DMS153 treated with DMSO at 0.1 percent for 48 hours (cell line): Measurements from ENCODE around the gene TTYH3.
"Not testable (repeated sequence)": the region's sequence is repeated elsewhere in the genome, so short reads cannot be mapped to it uniquely, and the experiment has no call there.

Experiments used
- DNase-seq: peaks from one replicate; lab custom pipeline; 2025; ENCODE audit not compliant: unreplicated experiment; lab: John Stamatoyannopoulos, UW

The TTYH3 gene

DNA sequence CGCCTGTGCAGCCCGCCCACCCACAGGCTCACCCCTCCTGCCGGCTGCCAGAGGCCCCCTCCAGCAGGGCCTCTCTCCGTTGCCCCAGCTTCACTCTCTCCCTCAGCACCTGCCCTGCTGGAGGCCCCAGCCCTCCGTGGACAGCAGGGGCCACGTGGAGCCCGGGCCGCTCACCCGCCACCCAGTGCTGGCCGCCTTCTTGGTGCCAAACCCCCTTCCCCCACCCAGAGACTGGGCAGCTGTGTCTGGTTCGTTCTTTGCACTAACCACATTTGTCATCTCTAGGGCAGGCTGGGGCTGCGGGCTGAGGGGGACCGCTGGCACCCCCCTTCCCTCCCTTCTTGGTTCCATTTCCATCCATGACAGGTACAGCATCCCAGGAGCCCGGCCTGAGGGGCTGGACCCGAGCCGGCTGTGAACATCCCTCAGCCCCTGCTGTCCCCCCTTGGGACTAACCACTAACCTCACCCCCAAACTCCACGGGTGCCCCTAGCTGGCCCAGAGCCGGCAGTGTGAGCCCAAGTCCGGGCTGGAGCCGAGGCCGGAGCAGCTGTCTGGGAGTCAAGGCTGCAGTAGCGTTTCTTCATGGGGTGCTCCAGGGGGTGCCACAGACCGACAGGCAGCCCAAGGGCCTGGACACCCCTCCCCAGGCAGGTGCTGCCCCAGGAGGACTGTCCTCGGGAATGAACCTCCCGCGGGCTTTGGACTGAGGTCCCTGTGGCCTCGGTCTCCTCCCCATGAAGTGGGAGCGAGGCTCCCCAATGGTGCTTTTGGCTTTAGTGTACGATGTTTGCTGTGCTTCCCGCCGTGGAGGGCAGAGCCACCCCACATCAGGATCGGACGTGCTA lies 30.7 kb downstream of the TTYH3 start:
- no peak for DNase-seq

DNA sequence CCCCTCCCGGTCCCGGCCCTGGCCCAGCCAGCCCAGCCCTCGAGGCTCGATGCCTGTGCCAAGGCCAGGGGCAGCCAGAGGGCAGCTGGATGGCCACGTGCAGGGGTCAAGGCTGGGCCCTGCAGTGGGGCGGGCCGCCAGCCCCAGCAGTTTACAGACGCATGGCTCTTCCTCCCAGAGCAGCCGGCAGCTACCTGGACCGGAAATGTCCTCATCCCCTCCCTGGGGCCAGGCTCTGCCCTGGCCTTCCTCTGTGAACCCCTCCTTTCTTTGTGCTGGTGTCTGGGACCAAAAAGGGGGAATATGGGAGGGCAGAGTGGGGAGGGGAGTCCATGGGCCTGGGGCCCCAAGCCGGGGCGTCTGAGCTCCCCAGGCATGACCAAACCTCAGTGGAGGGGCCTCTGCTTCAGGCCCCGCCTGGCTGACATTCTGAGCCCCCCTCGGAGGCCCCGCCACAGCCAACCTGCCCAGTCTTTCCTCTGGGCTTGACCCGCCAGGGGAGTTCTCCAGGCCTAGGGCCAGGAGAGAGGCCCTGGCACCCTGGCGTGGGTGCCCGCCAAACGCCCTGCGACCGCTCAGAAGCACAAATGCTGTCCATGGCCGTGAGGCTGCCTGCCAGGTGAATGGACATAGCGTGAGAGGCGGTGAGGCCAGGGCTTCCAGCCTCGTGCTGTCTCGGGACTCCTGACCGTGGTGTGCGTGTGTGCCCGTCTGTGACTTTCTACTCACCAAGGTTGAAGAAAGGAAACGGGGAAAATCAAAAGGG lies 31.5 kb downstream of the TTYH3 start:
- no peak for DNase-seq

DNA sequence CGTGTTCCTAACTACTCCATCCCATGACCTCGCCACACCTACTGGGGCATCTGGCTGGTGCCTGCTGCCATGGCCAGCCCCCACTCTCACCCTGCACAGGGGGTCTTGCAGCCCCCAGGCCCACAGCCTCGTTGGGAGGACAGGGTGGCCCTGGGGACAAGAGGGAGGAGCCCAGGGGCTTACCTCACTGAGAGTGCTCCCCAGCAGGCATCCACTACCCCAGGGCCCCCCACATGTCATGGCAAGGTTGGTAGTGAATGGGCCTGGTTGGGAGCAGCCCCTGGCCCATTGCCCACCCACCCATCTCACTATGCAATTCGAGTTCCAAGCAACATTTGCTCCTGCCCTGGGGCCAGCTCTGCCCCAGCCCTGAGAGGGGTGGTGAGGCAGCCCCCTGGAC lies 32.2 kb downstream of the TTYH3 start:
- no peak for DNase-seq

DNA sequence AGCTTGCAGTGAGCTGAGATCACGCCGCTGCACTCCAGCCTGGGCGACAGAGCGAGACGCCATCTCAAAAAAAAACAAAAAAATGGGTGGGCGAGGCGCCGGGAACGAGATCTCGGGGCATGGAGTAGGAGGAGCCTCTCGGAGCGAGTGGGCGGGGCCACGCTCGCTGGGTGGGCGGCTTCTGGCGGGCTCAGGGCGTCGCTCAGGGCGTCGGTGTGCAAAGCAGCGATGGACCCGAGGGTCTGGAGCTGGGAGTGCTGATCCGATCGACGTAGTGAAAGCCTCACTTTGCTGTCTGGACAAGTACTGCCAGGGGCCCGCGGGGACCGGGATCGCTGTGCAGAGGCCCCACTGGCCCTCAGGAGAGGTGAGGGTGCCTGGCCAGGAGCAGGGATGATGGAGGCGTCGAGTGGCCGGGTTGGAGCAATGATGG lies 33.6 kb downstream of the TTYH3 start:
- no peak for DNase-seq

DNA sequence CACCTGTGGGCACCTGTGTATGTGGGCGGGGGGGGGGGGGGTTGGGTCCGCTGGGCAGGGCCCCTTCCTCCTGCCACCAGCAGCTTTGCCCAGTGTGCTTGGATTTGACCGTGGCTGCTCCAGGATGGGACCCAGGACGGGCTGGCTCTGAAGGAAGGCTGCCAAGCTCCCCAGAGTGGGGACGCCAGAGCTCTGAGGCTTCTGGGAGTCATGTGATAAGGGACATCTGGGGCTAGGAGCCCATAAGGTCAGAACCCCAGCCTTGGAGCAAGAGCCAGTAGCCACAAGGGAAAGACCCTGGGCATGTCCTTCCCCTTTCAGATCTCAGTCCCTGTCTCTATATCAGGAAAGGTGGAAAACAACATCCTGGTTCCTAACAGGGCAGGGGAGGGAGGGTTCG lies 34.4 kb downstream of the TTYH3 start:
- no peak for DNase-seq

DNA sequence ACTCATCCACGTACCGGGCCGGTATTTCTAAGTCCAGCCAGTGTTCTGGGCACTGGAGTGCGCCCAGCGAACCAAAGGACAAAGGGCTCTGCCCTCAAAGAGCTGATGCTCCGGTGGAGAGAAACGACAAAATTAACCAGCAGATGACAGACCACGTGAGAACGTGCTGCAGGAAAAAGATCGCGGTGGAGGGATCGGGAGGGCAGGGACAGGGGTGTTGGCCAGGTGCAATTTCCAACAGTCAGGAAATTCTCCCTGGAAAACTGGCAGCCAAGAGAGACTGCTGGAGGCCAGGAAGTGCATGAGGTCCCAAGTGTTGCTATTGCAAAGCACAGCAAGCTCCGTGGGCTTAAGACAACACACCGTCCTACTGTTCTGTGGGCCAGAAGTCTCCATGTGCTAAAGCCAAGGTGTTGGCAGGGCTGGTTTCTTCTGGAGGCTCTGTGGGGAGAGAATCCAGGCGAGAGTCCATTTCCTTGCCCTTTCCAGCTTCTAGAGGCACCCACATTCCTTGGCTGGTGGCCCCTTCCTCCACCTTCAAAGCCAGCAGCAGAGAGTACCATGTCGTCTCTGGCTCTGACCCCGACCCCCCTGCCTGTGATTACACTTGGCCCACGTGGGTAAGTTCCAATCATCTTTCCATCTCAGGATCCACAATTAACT lies 34.9 kb downstream of the TTYH3 start:
- peak; percentile 31 for DNase-seq

DNA sequence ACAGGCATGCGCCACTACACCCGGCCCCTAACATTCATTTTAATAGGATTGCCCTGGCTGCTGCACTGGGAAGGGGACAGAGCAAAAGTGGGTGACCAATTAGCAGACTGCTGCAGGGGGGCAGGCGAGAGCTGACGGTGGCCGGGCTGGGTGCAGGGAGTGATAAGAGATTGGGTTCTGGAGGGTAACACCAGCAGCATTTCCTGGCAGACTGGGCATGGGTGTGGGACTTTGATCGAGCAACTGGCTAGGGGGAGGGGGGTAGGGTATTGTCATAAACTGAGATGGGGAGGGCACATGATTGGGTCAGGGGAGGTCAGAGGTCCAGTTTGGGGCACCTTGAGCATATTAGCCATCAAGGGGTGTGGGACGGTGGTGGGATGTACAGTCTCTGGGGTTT lies 36.1 kb downstream of the TTYH3 start:
- no peak for DNase-seq

DNA sequence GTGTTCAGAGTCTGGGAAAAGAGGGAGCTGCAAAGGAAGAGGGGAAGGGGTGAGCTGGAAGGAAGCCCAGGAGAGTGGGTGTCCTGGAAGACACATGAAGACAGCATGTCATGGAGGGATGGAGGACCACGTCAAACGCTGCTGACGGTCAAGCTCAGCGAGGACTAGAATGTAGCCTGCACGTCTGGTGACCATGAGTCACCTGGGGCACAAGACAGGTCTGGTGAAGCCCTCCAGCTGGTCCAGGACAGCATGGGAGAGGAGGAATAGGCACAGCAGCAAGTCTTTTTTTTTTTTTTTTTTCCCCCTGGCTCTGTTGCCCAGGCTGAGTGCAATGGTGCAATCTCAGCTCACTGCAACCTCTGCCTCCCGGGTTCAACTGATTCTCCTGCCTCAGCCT lies 36.6 kb downstream of the TTYH3 start:
- no peak for DNase-seq

DNA sequence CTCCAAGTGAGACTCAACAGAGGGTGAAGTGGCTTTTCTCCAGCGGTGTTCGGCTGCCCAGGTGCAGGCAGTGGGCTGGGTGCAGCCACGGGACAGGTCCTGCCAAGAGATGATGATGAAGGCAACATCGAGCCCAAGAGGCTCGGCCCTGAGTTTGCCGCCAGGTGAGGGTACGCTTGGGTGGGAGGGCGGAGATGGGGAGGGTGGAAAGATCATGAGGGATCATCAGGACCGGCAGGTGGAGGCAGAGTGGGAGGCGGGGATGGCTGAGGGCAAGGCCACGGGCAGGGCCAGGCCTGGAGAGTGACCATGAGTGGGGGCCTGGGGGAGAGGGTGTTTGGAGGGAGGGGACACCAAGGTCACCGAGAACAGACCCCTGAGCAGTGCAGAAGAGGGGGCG lies 38.4 kb downstream of the TTYH3 start:
- DNase-seq, result no peak

DNA sequence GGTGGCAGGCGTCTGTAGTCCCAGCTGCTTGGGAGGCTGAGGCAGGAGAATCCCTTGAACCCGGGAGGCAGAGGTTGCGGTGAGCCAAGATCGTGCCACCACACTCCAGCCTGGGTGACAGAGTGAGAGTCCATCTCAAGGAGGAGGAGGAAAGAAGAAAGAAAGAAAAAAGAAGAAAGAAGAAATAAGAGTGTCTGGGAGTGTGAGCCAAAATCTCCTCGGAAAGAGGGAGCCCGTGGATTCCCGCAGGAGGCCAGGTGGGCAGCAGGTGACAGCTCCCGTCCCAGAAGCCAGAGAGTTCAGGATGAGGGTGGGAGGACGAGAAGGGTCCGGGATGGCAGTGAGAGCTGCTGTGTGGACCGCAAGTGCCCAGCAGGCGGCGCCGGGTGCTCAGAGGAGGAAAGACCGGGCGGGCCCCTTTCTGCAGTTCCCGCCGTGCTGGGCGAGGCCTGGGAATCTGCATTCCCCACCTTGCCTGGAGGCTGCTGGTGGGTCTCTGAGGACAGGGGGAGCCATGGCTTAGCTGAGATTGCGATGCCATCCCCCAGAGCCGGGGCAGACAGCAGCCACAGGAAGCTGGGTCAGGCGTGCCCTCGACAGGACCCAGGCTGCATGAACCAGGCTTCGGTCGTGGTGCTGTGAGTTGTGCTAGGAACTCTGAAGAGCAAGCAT lies 39.1 kb downstream of the TTYH3 start:
- DNase-seq, result peak; percentile 86

DNA sequence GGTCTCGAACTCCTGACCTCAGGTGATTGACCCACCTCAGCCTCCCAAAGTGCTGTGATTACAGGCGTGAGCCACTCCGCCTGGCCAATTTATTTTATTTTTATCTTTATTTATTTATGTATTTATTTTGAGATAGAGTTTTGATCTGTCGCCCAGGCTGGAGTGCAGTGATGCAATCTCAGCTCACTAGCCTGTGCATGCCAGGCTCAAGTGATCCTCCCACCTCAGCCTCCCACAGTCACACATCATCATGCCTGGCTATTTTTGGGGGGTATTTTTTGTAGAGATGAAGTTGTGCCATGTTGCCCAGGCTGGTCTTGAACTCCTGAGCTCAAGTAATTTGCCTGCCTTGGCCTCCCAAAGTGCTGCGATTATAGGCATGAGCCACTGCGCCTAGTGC lies 41.4 kb downstream of the TTYH3 start:
- not testable (repeated sequence) for DNase-seq

DNA sequence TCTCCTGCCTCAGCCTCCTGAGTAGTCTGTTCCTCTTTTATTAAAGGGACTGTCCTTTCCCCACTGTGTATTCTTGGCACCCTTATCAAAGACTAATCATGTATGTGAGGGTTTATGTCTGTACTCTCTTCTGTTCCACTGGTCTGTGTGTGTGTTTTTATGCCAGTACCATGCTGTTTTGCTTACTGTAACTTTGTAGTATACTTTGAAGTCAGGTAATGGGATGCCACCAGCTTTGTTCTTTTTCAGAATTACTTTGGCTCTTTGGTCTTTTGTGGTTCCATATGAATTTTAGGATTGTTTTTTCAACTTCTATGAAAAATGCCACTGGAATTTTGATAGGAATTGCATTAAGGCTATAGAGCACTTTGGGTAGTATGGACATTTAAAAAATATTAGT lies 42.1 kb downstream of the TTYH3 start:
- no peak for DNase-seq

DNA sequence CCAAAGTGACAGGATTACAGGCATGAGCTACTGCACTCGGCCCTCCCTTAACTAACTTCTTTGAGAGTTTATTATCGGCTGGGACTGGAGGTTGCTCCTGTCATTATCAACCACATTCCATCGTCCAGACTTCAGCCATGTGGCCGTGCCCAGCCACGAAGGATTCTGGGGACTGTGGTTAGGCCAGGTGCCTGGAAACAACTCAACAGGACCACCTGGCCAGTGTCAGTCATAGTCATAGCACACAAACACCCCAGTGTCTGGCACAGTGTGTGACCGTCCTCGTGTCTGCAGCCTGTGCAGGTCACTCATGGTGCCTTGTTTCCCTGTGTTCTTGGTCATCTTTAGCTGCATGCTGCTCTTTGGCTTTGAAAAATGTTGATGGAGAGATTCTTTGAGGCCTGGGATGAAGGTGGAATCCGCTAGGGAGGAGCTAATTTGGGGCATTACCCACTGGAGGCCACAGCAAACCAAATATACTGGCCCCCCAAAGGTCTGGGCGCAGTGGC lies 43.5 kb downstream of the TTYH3 start:
- DNase-seq, result no peak

DNA sequence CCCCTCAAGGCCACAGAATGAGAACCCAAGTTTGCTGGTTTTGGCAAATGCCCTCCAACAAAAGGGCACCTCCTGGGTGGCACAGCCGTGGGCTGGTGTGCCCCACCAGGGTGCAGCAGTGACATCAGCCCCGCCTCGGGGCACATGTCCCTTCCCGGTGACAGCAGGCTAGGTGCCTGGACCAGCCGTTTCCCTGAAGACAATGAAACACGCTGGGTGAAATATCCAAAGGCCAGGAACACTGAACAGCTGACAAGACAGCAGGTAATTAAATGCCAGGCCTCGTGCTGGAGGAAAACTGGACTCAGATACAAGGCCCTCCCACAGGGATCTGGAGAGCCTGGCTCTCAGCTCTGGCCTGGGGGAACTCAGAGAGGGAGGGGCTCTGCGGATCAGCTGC lies 44.8 kb downstream of the TTYH3 start:
- DNase-seq, result not testable (repeated sequence)

DNA sequence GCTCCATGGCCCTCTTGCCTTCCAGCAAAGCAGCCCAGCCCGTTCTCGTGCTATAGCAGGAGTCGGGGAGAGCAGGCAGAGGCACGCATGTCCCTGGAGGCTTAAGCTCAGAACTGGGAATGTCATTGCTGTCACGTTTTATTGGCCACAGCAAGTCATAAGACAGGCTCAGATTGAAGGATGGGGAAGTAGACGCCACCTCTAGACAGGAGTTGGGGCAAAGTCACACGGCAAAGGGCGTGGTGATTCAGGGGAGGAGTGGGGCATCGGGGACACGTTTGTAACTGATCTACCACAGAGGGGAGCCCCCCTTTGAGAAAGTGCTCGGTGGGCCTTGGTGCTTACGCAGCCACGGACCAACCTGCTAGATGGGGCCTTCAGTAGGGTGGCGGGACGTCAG lies 46.7 kb downstream of the TTYH3 start:
- not testable (repeated sequence) for DNase-seq

DNA sequence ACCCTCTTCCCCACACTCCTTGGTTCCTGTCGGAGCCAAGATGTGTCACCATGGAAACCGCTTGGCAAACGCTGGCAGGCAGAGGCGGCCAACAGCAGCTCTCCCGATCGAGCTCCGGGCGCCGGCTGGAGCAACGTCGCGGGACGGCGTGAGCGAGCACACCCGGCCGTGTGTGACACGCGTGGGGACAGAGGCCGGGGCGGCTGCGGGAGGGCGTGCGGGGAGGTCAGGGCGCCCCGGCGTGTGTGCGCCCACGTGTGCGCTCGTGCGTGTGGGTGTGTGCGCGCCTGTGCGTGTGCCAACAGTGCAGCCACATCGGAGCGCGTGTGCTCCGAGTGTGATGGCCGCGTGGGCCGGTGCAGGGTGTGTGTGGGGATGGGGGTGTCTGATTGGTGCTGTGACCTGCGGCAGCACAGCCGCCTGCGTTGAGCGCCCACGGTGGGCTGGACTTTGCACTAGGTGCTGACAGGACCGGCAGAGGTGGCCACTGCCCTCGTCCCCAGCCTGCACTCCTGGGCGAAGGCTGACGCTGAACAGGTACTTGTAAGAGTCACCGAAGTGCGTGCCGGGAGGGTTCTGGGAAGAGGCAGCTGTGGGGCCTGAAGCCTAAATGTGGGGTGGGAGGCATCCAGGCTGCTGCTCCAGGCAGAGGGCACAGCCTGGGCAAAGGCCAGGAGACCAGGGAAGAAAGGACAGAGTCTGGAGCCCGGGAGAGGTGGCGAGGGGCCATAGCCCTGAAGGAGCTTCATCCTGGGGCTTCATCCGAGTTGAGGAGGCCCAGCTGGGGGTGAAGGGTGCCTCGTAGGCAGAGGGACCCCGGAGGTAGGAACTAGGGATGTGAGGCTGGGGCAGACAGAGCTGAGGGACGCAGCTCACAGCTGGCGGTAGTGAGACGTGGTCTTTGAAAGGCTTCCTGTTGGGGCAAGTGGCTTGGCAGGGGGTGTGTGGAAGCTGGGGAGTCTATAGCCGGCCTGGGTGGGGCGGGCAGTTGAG lies 47.6 kb downstream of the TTYH3 start:
- DNase-seq, result not testable (repeated sequence)

DNA sequence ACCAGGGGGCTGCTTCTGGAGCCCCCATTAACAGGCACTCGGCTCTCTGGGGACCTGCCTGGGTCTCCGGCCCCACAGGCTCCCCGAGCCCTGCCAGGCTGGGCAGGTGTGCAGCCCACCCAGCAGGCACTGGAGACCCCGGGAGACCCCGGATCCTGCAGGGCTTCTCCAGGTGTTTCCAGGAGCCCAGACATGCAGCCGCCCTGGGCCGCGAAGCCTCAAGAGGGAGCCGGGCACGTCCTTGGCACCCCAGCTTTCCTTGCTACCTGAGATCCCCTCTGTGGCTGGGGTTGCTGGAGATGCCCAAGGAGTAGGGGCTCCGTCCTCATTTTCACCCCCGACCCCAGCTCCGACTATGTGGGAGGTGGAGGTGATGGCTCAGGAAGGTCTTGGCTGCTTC lies 48.5 kb downstream of the TTYH3 start:
- DNase-seq, result no peak

DNA sequence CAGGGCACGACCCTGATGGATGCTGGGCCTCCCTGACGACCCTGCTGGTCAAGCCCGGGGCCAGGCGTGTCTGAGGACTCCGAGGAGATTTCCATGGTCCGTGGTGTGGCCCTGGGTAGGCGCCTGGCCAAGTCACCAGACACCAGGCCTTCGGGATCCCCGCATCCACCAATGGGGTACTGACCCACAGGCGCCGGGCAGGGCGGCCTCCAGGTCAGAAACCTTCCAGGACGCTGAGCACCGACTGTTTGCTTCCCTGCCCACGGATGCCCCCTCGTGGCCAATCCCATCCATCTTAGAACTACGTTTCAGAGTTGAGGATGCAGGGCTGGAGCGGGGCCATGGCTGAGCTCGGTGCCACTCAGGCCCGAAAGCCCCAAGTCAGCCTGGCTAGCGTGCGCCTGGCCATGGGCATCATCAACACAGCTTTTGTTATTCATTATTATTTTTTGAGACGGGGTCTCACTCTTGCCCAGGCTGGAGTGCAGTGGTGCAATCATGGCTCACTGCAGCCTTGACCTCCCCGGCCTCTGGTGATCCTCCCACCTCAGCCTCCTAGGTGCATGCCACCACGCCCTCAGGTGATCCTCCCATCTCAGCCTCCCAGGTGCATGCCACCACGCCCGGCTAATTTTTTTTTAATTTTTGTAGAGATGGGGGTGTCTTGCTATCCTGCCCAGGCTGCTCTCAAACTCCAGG lies 49.2 kb downstream of the TTYH3 start:
- DNase-seq, result peak; percentile 90
